ENCODE results near the gene ACTG1.

- no peak for TF ChIP-seq POLR2A (IDR thresholded peaks at IDR 0.05)
- TF ChIP-seq, protein P1, sequence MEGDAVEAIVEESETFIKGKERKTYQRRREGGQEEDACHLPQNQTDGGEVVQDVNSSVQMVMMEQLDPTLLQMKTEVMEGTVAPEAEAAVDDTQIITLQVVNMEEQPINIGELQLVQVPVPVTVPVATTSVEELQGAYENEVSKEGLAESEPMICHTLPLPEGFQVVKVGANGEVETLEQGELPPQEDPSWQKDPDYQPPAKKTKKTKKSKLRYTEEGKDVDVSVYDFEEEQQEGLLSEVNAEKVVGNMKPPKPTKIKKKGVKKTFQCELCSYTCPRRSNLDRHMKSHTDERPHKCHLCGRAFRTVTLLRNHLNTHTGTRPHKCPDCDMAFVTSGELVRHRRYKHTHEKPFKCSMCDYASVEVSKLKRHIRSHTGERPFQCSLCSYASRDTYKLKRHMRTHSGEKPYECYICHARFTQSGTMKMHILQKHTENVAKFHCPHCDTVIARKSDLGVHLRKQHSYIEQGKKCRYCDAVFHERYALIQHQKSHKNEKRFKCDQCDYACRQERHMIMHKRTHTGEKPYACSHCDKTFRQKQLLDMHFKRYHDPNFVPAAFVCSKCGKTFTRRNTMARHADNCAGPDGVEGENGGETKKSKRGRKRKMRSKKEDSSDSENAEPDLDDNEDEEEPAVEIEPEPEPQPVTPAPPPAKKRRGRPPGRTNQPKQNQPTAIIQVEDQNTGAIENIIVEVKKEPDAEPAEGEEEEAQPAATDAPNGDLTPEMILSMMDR (IDR thresholded peaks at IDR 0.05) = peak in 1 of 12 donors; percentile 29
These were observed 15.2 kb upstream of the ACTG1 start, which contains the start of gene FSCN2 for GRCh38 chr17:81527591-81528383.
